OCI-M1 (cell line): ENCODE data around the gene FAM227A.
"Not testable (repeated sequence)": the region's sequence is repeated elsewhere in the genome, so short reads cannot be mapped to it uniquely, and the experiment has no call there.

Experiments used
- DNase-seq: peaks from one replicate; lab custom pipeline; 2025; lab: John Stamatoyannopoulos, UW

FAM227A gene

DNA sequence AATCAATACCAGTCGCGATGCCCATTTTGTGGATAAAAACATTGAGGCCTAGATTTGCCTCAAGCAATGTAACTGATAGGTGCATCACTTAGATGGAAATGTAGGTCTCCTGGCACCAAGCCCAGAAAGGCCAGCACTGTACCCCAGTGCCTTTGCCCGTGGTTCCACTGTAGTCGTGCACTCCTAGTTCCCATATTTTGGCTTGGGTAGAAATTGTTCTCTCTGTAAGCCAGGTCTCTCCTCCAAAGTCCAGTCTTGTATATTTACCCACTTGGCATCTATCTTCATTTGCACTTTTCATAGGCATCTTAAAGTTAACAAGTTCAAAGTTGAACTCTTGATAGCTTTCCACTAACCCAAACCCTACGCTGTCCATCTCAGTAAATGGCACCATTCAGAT is 44.6 kb downstream of the FAM227A start:
- DNase-seq = no peak

GRCh38 chr22:38610234-38610633 is 46.0 kb downstream of the FAM227A start:
- no peak for DNase-seq

DNA sequence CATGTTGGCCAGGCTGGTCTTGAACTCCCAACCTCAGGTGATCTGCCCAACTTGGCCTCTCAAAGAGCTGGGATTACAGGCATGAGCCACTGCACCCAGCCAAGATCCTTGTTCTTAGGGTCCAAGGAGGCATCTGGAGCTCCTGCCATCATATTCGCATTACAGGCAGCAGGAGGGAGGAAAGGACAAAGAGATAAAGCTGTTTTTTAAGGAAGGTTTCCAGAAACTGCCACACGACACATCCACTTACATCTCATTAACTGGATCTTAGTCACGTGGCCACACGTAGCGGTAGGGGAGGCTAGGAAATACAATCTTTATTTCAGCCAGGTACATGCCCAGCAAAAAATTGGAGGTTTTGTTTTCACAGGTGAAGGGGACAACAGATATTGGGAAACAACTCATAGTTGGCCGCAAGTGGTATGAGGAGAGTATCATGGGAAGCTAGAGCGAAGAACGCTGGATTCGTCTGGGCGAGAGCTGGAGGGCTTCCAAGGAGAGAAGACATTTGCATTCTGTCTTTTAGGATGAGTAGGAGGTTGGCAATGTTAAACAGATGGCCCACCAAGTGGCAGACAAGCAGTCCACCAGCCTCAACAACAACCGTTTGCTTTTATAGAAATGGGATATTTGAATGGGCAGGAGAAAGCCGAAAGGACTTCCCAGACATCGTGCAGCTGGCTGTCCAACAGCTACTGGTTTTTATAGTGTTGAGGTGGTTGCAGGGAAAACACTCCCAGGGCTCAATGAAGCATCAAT is 47.0 kb downstream of the FAM227A start:
- DNase-seq = no peak

- no peak for DNase-seq
Measured at GRCh38 chr22:38607680-38608079, 48.5 kb downstream of the FAM227A start.

GRCh38 chr22:38602166-38602565 is 54.0 kb downstream of the FAM227A start:
- no peak for DNase-seq

- DNase-seq = no peak
Measured at GRCh38 chr22:38601221-38601764, 54.9 kb downstream of the FAM227A start.

GRCh38 chr22:38599466-38599865 is 56.7 kb downstream of the FAM227A start:
- DNase-seq = no peak

DNA sequence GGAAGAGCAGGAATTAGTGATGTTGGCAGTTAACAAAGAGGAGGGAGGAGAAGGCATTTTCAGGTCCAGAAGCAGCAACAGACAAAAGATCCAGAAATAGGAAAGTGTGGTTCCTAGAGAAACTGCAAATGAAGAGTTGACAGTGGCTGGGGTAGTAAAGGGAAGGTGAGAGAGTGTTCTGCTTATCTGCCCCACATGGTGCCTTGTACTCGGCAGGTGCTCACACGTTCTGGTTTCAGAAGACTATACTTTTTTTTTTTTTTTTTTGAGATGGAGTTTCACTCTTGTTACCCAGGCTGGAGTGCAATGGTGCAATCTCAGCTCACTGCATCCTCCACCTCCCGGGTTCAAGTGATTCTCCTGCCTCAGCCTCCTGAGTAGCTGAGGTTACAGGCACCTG is 73.3 kb downstream of the FAM227A start:
- not testable (repeated sequence) for DNase-seq

- DNase-seq = no peak
Measured at GRCh38 chr22:38578505-38578904, 77.7 kb downstream of the FAM227A start.

GRCh38 chr22:38572065-38572464 is 84.1 kb downstream of the FAM227A start:
- peak; percentile 72 for DNase-seq

DNA sequence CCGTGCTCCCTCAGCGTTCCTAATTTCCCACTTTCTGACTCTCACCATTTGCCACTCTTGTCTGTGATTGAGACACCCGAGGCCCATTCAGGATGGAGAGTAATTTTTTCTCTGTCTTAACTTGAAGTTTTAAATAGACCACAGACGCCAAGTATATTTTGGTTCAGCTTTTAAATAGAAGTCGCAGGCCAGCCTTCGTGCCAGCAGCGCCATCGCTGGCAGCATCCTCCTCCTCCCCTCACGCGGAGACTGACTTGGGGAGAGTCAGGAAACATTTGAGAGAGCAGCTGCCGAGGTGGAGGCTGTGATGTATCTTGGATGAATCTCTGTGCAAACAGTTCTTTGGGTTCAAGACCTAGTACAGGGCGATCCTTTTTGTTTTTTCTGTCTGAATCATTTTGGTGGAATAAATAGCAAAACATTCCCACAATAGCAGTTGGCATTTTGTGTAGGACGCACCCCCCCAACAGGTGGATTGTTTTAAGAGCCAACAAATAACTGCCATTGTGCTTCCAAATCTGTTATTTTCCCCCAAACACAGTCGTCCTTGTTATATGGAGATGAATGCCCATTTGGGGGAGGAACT is 85.3 kb downstream of the FAM227A start:
- peak; percentile 74 for DNase-seq

DNA sequence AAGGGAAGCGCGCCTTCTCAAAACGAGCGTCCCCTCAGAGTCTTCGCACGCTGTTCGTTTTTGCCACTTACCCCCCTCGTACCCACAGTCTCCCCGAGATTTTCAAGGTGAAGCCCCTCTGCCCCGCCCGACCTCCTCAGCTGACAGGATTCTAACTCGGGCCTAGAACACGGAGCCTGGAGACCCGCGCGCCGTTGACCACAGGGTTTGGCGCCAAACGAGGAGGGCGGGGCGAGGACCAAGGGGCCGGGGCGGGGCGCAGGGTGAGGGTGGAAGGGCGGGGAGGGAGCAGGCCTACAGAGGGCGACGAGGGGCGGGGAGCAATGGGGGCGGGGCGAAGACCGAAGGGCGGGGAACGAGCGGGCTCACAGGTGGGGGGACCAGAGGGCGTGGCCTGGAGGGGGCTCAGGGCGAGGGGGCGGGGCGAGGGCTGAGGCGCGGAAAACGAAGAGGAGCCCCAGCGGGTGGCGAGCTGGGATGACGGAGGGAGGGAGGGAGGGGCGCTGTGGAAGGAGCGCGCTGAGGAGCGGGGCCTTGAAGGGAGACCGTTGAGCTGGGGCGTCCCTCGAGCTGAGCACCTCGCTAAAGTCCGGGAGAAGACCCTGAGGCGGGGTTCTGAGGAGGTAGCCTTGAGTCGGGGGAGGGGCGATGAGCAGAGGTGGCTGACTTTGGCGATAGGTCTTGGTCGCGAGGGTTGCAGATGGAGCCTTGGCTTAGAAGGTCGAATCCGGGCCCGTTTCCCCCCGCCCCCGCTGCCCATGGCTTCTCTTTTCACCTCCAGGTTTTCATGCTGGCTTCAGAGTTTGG is 86.0 kb downstream of the FAM227A start, which contains the start of gene DMC1:
Gene DMC1 (minus strand): TSS at position 212 of the 807 bp plus-strand sequence. CDS start 1,927 bp downstream, outside the sequence.
- peak; percentile 95 for DNase-seq

- no peak for DNase-seq
Measured at GRCh38 chr22:38569181-38569971, 86.8 kb downstream of the FAM227A start.

- no peak for DNase-seq
Measured at GRCh38 chr22:38567531-38568285, 88.5 kb downstream of the FAM227A start.

GRCh38 chr22:38566726-38567504 is 89.3 kb downstream of the FAM227A start:
- DNase-seq = no peak

- DNase-seq = no peak
Measured at GRCh38 chr22:38565441-38565840, 90.8 kb downstream of the FAM227A start.

DNA sequence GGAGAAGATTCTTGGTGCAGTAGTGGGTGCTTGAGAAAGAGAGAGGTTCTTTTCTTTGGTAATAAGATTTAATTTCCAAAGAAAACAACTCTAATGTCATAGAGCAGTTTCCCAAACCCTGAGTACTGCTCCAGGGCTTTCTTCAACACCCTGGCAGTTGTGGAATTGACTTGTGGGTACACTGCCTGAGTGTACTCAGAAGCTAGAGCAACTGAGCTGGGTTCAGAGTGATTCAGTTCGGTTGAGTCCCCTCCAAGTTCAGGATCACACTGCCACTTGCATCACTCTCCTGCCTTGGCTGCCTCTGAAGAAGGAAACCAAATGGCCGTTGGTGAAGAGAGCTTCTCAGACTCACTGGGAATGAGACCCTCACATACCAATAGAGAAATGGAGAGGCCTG is 91.5 kb downstream of the FAM227A start:
- DNase-seq = no peak

- no peak for DNase-seq
Measured at GRCh38 chr22:38554281-38554680, 101.9 kb downstream of the FAM227A start.

DNA sequence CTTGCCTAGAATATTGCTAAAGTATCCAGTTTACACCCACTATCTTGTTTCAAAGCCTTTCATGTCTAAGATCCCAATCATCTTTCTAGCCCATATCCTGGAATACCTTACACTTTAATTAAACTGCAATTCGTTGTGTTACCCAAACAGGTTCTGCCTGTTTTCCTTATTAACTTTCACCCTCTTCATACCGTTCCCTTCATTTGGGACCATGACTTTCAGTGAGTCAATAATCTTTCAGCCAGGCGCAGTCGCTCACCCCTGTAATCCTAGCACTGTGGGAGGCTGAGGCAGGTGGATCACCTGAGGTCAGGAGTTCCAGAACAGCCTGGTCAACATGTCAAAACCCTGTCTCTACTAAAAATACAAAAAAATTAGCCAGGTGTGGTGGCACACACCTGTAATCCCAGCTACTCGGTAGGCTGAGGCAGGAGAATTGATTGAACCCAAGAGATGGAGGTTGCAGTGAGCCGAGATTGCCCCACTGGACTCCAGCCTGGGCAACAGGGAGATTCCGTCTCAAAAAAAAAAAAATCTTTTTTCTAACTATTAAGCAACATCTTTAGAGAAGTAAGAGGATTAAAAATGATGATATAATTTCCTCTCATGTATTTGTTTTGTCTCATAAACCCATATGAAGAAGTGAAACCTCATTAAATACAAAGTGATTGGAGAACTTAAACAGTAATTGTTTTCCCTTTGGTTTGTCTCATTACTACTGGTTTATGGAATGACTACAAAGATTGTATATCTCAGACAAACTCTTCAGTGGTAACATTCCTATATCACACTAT is 106.9 kb downstream of the FAM227A start:
- no peak for DNase-seq
